Measurements from ENCODE around the gene SHC2.

- TF ChIP-seq, protein P1, sequence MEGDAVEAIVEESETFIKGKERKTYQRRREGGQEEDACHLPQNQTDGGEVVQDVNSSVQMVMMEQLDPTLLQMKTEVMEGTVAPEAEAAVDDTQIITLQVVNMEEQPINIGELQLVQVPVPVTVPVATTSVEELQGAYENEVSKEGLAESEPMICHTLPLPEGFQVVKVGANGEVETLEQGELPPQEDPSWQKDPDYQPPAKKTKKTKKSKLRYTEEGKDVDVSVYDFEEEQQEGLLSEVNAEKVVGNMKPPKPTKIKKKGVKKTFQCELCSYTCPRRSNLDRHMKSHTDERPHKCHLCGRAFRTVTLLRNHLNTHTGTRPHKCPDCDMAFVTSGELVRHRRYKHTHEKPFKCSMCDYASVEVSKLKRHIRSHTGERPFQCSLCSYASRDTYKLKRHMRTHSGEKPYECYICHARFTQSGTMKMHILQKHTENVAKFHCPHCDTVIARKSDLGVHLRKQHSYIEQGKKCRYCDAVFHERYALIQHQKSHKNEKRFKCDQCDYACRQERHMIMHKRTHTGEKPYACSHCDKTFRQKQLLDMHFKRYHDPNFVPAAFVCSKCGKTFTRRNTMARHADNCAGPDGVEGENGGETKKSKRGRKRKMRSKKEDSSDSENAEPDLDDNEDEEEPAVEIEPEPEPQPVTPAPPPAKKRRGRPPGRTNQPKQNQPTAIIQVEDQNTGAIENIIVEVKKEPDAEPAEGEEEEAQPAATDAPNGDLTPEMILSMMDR (conservative IDR thresholded peaks at IDR 0.05; ENCODE audit: low read depth, low read length): no peak
- TF ChIP-seq EZH2 (IDR thresholded peaks at IDR 0.05; ENCODE audit: borderline replicate concordance, low read depth, low read length, poor library complexity, severe bottlenecking): no peak
Observed at GRCh38 chr19:492091-492531, 31.3 kb upstream of the SHC2 start.
